Stomach (tissue), 9 donors: ENCODE measurements around the gene PARP9. TPM values are rescaled to one million over a fixed set of nuclear protein-coding genes. Genes with fewer than 3 reads are reported as not detected.

Experiments used
- DNase-seq, 2 donors: peaks; one replicate each; pipeline versions ENCODE4 v3.0.0 to v3.0.0-alpha.2; 2013 to 2019
- H3K27ac ChIP-seq, 5 donors: fragments of 200-600 bp in 4 of 5; sonication (generic) in 4 of 5; one replicate each; pipeline ENCODE4 v1.5.1; 2013 to 2019; ENCODE audit warnings: mild to moderate bottlenecking in 1 of 5, moderate library complexity in 1 of 5
- H3K27me3 ChIP-seq, 3 donors: fragments of 200-600 bp; sonication (generic); one replicate each; pipeline ENCODE4 v1.5.1; 2017 to 2019; ENCODE audit warnings: mixed run types in 1 of 3
- H3K36me3 ChIP-seq, 4 donors: fragments of 200-600 bp; sonication (generic); 1 replicate in 3 of 4; 2 replicates in 1 of 4; pipeline ENCODE4 v1.5.1; 2016 to 2019
- H3K4me1 ChIP-seq, 4 donors: fragments of 200-600 bp; sonication (generic); one replicate each; pipeline ENCODE4 v1.5.1; 2016 to 2019
- H3K4me3 ChIP-seq, 4 donors: fragments of 200-600 bp; sonication (generic) in 3 of 4; one replicate each; pipeline ENCODE4 v1.5.1; 2016 to 2019; ENCODE audit warnings: mild to moderate bottlenecking in 1 of 4
- H3K9me3 ChIP-seq, 4 donors: fragments of 200-600 bp; sonication (generic); one replicate each; pipeline ENCODE4 v1.5.1; 2016 to 2019
- EP300 ChIP-seq: sonication (generic); formaldehyde crosslinking; IDR thresholded peaks from one replicate; pipeline ENCODE4 v1.6.1; 2017; ENCODE audit warnings: antibody characterized with exemption
- POLR2A ChIP-seq, 4 donors: fragments of 450-650 bp; IDR thresholded peaks; one replicate each; pipeline ENCODE4 v1.6.1; 2016; ENCODE audit warnings: antibody characterized with exemption in 4 of 4, control low read depth in 2 of 4, mild to moderate bottlenecking in 1 of 4, moderate library complexity in 1 of 4
- POLR2AphosphoS5 ChIP-seq, 3 donors: sonication (generic); formaldehyde crosslinking; IDR thresholded peaks; one replicate each; pipeline ENCODE4 v1.6.1; 2016; ENCODE audit warnings: antibody characterized with exemption in 3 of 3
- WGBS, 5 donors: extraction: QIAGEN DNeasy Blood & Tissue Kit in 3 of 5; methylation state at CpG; one replicate each; pipeline versions ENCODE4 v1.1.5 to v1.1.7; 2013 to 2018; 5-methylcytosine and 5-hydroxymethylcytosine counted together
- intact Hi-C: fragments of 100-400 bp; cut with DNase I; formaldehyde crosslinking; loops from one replicate; pipeline ENCODE4 v1.15.1; 2023; ENCODE audit warnings: low total_unique reads
- polyA plus RNA-seq, 3 donors: library from polyadenylated mRNA; stranded (reverse); fragments of 200-250 nt; gene quantifications; one replicate each; pipeline ENCODE4 v1.2.3, GENCODE V29; 2013
- total RNA-seq, 5 donors: library from RNA; depleted of rRNA; stranded (reverse); fragments of >200 nt; gene quantifications; one replicate each; pipeline versions ENCODE4 v1.1.0 to v1.2.3, GENCODE V29; 2014 to 2016
- TF ChIP-seq, protein P1 (sequence below), 7 experiments: fragments of 450-650 bp in 4 of 7; fragments of 200-600 bp in 3 of 7; sonication (generic) in 3 of 7; IDR thresholded peaks; one replicate each; pipeline ENCODE4 v1.5.1; 2016 to 2019; ENCODE audit warnings: antibody characterized with exemption in 7 of 7, control low read depth in 2 of 7, mild to moderate bottlenecking in 1 of 7
- donor health status: healthy with polysubstance abuse.
- donor health status: Bipolar disorder and iron deficiency.
- donor health status: healthy.

Gene PARP9
- total and polyA plus RNA-seq, 8 donors, result 1.4 to 42.6 (median 22.6) TPM

GRCh38 chr3:122548076-122548475, 16.0 kb downstream of the PARP9 start:
- 72 to 88% (median 84%) methylated on average over 3 of the region's 3 CpGs for WGBS, 5 donors
- no peak overlapping the region for H3K27ac ChIP-seq
- no peak for TF ChIP-seq EP300
- TF ChIP-seq POLR2A (IDR thresholded peaks at IDR 0.05), result no peak
- TF ChIP-seq, protein P1, sequence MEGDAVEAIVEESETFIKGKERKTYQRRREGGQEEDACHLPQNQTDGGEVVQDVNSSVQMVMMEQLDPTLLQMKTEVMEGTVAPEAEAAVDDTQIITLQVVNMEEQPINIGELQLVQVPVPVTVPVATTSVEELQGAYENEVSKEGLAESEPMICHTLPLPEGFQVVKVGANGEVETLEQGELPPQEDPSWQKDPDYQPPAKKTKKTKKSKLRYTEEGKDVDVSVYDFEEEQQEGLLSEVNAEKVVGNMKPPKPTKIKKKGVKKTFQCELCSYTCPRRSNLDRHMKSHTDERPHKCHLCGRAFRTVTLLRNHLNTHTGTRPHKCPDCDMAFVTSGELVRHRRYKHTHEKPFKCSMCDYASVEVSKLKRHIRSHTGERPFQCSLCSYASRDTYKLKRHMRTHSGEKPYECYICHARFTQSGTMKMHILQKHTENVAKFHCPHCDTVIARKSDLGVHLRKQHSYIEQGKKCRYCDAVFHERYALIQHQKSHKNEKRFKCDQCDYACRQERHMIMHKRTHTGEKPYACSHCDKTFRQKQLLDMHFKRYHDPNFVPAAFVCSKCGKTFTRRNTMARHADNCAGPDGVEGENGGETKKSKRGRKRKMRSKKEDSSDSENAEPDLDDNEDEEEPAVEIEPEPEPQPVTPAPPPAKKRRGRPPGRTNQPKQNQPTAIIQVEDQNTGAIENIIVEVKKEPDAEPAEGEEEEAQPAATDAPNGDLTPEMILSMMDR (IDR thresholded peaks at IDR 0.05), result no peak
- TF ChIP-seq POLR2AphosphoS5 (IDR thresholded peaks at IDR 0.05), result no peak
- no peaks in the 10 kb centered on the region for H3K4me1 ChIP-seq
- H3K27me3 ChIP-seq, result no peaks in the 10 kb centered on the region
- H3K36me3 ChIP-seq, result peaks cover 30 to 98% (median 96%) of the 10 kb centered on the region in 4 donors
- DNase-seq, result no peak
- H3K9me3 ChIP-seq, result no peaks in the 10 kb centered on the region
- no peak overlapping the region for H3K4me3 ChIP-seq
- intact Hi-C loops, result no loop called here

- H3K27me3 ChIP-seq, result no peaks in the 10 kb centered on the region
- peaks cover 23 to 98% (median 93%) of the 10 kb centered on the region in 4 donors for H3K36me3 ChIP-seq
- H3K4me1 ChIP-seq, result no peaks in the 10 kb centered on the region
- H3K4me3 ChIP-seq, result no peak overlapping the region
- intact Hi-C loops, result no loop called here
- WGBS, 5 donors, result 69 to 76% (median 74%) methylated on average over 5 of the region's 5 CpGs
- TF ChIP-seq, protein P1 (IDR thresholded peaks at IDR 0.05), result no peak
- no peak for TF ChIP-seq POLR2AphosphoS5 (IDR thresholded peaks at IDR 0.05)
- no peak for TF ChIP-seq POLR2A (IDR thresholded peaks at IDR 0.05)
- TF ChIP-seq EP300, result no peak
- H3K9me3 ChIP-seq, result no peaks in the 10 kb centered on the region
- no peak for DNase-seq
- H3K27ac ChIP-seq, result no peak overlapping the region
Measured at GRCh38 chr3:122546151-122546550, 17.9 kb downstream of the PARP9 start.

DNA sequence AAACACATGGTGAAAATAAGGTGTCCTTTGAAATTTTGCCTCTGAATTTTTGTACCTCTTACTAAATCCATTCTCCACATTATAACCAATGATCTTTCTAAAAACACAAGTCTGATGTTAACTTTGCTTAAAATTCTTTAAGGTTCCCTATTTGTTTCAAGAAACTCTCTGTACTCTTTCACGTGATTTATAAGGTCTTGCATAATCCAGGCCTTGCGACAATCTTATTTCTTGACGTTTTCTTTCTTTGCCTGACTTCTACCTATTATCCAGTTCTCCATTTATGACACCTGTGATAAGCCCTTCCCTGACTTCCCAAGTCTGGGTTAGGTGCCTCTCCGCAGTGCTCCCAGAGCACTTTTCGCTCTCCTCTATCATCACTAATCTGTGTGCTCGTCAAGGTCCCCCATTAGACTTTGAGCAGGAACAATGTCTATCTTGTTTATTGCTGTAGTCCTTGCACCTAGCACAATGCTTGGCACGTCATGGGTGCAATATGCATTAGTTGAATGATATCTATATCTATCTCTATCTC, 25.1 kb downstream of the PARP9 start:
- no peak for TF ChIP-seq EP300
- TF ChIP-seq, protein P1 (IDR thresholded peaks at IDR 0.05), result no peak
- no peak for TF ChIP-seq POLR2AphosphoS5 (IDR thresholded peaks at IDR 0.05)
- TF ChIP-seq POLR2A (IDR thresholded peaks at IDR 0.05), result no peak
- 88 to 94% (median 91%) methylated on average over 7 of the region's 7 CpGs for WGBS, 5 donors
- no peak overlapping the region for H3K27ac ChIP-seq
- H3K4me3 ChIP-seq, result no peak overlapping the region
- DNase-seq, result no peak
- H3K27me3 ChIP-seq, result no peaks in the 10 kb centered on the region
- H3K9me3 ChIP-seq, result no peaks in the 10 kb centered on the region
- intact Hi-C loops, result no loop called here
- H3K36me3 ChIP-seq, result peaks cover 38 to 100% (median 97%) of the 10 kb centered on the region in 4 donors
- peaks cover 0 to 6% (median 0%) of the 10 kb centered on the region in 4 donors for H3K4me1 ChIP-seq

DNA sequence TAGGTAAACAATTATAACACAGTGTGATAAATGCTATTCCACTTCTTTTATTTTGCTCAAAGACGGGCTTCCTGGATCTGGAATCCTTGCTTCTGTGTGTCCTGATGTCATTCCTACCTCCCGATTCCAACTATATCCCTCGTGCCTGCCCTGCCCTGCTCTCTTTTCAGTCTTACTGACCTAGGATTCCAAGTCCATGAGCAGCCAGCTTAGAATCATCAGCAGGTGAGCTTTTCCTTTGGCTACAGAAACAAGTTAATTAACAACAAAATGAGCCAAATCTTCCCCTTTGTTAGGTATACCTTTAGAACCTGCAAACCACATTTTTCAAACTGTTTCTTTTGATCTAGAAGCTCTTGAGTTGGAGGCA, 27.5 kb downstream of the PARP9 start:
- WGBS, 5 donors, result 70 to 83% (median 73%) methylated on average over 3 of the region's 3 CpGs
- Histone ChIP-seq H3K27ac (no peak overlapping the region), H3K4me1 (peaks cover 0 to 6% (median 0%) of the 10 kb centered on the region in 4 donors), H3K27me3 (no peaks in the 10 kb centered on the region), H3K36me3 (peaks cover 61 to 100% (median 100%) of the 10 kb centered on the region in 4 donors), H3K9me3 (no peaks in the 10 kb centered on the region), H3K4me3 (no peak overlapping the region)
- no peak for DNase-seq
- TF ChIP-seq POLR2AphosphoS5 (IDR thresholded peaks at IDR 0.05), result no peak
- intact Hi-C loops, result no loop called here

DNA sequence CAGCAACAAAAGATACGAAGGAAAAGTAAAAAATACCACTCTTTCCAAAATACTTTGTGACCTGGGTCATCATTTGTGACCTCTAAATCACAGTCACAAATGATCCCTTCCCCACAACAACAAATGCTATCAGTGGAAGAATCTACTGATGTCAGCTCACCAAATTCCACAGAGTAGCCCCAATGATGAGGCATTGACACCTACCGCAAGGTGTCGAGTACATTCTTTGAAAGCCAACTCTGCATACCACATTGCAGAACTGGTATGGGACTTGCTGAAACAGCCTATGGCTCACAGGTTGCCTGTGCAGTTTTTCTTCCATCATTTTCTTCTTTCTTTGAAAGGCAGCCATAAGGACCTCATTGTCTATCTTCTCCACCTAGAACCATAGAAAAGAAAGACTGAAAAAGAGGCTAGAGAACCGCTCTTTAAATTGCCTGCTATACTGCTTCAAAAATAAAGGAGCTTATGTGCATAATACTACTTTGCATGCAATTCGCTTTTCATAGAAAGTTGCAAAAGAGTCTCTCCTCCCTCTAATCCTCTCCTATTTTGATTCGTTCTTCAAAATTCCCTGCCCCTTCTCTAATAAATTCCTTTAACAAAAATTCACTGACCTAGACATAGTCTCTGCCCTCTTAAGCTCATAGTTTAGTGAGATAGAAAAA, 28.0 kb downstream of the PARP9 start:
- TF ChIP-seq POLR2AphosphoS5 (IDR thresholded peaks at IDR 0.05) (no peak), POLR2A (IDR thresholded peaks at IDR 0.05) (no peak), EP300 (no peak)
- TF ChIP-seq, protein P1 (IDR thresholded peaks at IDR 0.05), result no peak
- intact Hi-C loops, result no loop called here
- H3K27me3 ChIP-seq, result no peaks in the 10 kb centered on the region
- no peak for DNase-seq
- no peak overlapping the region for H3K27ac ChIP-seq
- H3K36me3 ChIP-seq, result peaks cover 66 to 100% (median 100%) of the 10 kb centered on the region in 4 donors
- WGBS, 5 donors, result 85 to 90% (median 89%) methylated on average over 6 of the region's 6 CpGs
- H3K4me1 ChIP-seq, result peaks cover 0 to 6% (median 0%) of the 10 kb centered on the region in 4 donors
- no peak overlapping the region for H3K4me3 ChIP-seq
- H3K9me3 ChIP-seq, result no peaks in the 10 kb centered on the region
